CD4-positive, alpha-beta T cell treated with Interleukin-2 at 100 ng/mL for 4 hours (primary cell): Measurements from ENCODE around the gene GABBR1.

Experiments
- DNase-seq: peaks from one replicate; pipeline ENCODE4 v3.0.0-alpha.2; 2020; ENCODE audit warnings: low spot score

GABBR1 gene

DNA sequence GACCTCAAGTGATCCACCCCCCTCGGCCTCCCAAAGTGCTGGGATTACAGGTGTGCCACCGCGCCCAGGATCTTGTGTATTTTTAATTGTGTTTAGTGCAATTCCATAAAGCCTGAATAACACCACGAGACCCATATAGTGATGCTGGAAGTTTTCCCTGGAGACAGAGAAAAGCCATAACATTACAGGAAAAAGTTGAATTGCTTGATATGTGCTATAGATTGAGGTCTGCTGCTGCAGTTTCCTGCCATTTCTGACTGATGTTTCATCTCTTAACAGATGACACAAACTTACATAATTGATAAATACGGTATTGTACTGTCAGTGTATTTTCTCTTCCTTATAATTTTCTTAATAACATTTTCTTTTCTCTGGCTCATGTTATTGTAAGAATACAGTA, 66.1 kb downstream of the GABBR1 start:
- DNase-seq, result no peak

DNA sequence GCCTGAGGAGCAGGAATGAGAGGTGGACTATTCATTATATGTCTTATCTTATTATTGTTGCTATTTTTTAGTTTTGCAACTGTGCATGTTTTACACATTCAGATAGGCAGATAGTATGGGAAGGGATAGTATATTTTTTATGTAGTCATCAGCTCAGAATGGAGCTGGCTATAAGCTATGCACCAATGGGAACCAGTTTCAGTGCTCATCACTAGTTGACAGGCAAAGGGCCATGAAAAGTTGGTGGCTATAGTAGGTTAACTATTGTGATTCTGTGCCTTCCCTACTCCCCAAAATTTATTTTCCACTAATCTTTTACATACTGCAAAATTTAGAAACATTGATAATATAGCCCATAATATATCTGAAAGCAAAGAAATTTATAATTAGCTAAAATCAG, 68.1 kb downstream of the GABBR1 start:
- no peak for DNase-seq

DNA sequence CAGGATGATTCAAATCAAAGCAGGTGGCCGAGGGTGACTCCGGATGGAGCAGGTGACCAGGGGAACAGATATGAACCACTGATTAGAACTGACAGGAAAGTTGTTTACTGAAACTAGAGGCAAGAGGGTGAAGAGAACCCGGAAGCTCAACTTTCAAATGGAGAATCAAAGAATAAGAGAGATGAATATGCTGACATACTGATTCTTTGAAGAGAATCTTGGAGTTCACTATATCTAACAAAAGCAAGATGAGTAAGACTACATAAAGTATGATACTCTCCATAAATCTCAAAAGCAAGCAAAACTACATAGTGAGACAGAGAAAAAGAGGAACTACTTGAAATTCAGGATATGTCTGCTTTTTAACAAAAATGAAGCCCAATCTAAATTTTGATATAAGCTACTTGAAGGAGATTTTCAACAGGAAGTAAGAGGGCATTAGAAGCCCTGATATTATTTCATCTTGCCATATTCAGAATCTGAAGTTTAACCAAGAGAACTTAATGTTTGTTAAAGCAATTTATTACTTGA, 69.5 kb downstream of the GABBR1 start:
- DNase-seq, result no peak

DNA sequence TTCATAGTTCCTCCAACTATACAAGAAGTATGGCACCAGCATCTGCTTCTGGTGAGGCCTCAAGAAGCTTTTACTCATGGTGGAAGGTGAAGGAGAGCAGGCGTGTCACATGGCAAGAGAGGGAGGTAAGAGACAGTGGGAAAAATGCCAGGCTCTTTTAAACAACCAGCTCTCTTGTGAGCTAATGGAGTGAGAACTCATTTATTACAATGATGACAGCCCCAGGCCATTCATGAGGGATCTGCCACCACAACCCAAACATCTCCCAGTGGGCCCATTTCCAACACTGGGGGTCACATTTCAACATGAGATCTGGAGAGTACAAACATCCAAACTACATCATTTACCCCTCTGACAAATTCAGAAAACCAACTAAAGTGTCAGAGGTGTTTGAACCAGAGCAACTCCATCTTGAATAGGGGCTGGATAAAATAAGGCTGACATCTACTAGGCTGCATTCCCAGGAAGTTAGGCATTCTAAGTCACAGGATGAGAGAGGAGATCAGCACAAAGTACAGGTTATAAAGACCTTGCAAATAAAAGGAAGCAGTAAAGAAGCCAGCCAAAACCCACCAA, 71.3 kb downstream of the GABBR1 start:
- DNase-seq, result no peak

DNA sequence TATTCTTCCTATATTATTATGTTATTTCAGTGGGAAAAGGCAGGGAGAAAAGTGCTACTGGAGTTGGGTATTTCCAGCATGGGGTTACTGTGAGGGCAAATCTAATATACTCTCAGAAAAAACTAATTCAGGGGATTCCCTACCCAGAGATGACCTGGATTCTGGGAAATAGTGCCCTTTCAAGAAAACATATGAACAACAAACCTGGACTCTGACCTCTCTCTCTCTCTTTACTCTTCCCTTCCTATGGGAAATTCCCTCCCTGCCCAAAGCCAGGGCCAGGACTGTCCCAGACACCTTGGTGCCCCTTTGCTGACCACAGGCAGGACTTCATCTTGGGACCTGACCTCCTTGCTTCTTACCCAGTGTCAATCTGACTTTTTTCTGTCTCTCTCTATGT, 71.9 kb downstream of the GABBR1 start:
- no peak for DNase-seq

DNA sequence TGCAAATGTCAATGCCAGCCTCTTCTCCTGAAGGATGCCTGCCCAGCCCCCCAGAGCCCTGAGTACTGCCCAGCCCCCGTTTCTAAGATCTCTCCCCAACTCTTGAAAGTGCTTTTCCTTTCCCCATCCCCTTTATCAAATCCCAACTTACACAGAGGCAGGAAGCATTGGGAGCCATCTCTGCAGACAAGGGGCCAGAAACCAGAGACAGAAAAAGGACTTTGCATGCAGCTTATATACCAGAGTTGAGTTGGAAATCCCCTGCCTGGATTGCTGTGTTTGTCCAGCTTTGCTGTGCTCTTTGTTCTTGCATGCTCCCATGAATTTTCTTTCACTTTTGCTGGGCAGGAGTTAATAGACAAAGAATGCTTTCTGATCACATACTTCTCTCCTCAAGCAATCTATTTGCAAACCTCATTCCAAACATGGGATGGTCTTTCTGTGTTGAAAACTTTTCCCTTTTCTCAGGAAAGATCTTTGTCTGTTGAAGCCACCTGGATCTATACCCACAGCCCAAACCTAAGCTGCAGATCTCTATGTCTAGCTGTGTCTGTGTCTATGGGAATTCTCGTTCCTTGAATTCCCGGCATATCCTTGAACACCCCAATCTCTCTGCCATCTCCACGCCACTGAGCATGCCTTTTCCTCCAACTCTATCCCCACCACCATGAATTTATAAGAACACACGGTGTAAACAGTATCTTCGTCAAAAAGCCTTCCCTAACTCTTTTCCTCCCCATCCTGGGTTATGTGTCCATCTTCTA, 73.3 kb downstream of the GABBR1 start, which contains the start of gene UBD:
Gene UBD (minus strand): TSS at position 209 of the 764 bp plus-strand sequence. CDS start 31 bp downstream, at position 178.
- no peak for DNase-seq

DNA sequence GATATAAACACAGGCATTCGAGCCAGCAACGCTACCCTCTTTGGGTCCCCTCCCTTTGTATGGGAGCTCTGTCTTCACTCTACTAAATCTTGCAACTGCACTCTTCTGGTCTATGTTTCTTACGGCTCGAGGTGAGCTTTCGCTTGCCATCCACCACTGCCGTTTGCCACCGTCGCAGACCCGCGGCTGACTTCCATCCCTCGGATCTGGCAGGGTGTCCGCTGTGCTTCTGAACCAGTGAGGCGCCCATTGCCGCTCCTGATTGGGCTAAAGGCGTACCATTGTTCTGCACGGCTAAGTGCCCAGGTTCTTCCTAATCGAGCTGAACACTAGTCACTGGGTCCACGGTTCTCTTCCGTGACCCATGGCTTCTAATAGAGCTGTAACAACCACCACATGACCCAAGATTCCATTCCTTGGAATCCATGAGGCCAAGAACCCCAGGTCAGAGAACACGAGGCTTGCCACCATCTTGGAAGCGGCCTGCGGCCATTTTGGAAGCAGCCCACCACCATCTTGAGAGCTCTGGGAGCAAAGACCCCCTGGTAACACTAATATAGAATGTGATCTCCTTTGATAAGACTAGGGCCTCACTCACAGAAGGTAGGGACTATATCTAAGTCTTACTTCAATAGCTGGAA, 74.4 kb downstream of the GABBR1 start:
- DNase-seq, result no peak

DNA sequence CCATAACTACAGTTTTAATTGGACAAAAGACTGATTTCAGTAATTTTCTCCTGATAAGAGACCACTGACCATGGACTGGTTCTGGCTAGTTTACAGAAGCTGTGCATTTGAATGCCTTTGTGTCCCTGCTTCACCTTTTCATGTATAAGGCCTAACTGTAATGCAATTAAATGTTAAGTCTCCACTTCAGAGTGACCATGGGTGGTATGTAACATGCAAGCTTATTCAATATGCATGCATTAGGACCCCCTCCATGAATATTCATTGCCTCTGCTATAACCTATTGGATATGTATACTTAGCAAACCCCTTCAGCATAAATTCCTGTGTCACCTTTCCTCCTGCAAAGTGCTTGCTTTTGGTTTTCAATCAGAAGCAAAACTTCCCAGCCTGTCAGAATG, 75.7 kb downstream of the GABBR1 start:
- no peak for DNase-seq

DNA sequence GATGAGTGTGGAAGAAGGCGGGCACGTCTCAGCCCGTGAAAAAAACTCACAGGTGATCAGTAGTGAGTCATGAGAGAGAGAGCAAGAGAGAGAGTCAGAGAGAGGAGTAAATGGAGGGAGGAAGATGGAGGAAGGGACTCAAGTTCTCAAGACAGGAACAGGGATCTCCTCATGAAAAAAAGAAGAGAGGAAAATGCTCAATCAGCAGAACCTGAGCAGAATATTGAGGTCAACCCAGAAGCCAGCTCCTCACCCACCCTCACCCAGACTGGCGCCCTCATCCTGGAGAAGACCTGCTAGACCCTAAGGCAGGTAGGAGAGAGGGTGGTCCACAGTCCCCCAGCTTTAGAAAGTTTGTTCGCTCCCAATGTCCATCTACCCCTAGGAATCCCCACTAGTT, 78.2 kb downstream of the GABBR1 start:
- DNase-seq, result no peak

DNA sequence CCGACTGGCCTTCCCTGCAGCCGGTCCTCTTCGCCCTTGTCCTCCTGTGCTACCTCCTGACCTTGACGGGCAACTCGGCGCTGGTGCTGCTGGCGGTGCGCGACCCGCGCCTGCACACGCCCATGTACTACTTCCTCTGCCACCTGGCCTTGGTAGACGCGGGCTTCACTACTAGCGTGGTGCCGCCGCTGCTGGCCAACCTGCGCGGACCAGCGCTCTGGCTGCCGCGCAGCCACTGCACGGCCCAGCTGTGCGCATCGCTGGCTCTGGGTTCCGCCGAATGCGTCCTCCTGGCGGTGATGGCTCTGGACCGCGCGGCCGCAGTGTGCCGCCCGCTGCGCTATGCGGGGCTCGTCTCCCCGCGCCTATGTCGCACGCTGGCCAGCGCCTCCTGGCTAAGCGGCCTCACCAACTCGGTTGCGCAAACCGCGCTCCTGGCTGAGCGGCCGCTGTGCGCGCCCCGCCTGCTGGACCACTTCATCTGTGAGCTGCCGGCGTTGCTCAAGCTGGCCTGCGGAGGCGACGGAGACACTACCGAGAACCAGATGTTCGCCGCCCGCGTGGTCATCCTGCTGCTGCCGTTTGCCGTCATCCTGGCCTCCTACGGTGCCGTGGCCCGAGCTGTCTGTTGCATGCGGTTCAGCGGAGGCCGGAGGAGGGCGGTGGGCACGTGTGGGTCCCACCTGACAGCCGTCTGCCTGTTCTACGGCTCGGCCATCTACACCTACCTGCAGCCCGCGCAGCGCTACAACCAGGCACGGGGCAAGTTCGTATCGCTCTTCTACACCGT, 79.5 kb downstream of the GABBR1 start:
- no peak for DNase-seq

DNA sequence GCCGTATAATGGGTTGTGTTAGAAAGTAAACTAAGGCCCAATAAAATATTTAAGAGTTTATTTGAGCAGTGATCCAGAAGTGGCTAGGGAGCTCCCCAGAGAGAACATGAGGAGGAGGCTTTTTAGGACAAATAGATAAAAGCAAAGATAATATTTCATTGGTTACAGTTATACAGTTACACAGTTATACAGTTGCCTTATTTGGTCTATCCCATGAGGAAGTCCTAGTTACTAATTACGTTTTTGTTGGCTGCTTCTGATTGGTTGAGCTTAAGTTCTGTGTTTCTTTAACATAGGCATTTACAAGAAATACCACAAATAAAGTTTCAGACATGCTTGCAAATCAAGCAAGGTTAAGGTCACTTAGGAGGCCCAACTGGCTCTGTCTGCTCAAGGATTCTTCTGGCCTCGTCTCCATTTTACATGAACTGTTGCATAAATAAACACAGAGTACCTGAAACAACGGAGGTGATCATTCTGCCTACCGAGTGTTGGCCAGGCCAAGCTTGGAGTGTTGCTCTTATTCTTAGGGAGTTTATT, 80.4 kb downstream of the GABBR1 start:
- DNase-seq, result peak; percentile 79

DNA sequence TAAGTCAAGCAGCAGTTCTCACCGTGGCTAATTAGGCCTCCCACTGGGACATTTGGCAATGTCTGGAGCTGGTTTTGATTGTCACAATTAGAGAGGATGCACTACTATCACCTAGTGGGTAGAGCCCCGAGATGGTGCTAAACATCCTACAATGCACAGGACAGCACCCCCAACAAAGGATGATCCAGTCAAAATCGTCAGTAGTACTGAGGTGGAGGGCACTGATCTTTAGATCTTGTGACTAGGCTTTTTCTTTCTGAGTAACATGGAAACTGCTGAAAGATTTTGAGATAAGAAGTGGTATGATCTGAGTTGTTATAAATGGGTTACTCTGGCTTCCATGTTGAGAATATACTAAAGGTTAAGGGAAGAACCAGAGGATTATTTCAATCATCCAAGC, 85.4 kb downstream of the GABBR1 start:
- no peak for DNase-seq

DNA sequence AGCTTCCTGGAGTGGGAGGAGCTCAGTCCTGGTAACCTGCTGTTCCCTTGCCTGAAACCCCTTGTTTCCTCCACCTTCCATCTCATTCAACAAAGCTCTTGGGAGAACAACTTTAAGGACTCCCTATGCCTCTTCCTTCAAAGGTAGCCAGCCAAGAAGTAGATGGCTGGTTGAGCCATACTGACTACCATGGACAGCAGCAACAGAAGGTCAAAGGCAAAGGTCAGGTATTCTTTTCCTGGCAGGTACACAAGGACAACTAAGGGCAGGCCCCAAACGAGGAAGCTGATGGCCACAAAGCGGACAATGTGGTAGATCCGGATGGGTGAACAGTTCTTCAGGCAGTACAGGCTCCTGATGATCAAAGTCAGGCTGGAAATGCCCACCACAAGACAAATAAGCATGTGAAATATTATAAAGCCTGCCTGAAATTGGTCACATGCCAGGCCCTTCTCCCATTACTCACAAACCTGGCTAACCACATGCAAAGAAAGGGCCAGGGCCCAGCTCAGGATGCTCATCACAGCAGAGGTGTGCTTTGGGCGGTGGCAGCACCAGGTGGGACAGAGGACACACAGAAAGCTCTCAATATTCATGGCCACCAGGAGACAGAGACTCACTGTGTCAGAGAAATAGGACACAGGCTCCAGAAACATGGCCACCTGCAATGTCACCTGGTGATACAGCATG, 95.1 kb downstream of the GABBR1 start:
- no peak for DNase-seq

DNA sequence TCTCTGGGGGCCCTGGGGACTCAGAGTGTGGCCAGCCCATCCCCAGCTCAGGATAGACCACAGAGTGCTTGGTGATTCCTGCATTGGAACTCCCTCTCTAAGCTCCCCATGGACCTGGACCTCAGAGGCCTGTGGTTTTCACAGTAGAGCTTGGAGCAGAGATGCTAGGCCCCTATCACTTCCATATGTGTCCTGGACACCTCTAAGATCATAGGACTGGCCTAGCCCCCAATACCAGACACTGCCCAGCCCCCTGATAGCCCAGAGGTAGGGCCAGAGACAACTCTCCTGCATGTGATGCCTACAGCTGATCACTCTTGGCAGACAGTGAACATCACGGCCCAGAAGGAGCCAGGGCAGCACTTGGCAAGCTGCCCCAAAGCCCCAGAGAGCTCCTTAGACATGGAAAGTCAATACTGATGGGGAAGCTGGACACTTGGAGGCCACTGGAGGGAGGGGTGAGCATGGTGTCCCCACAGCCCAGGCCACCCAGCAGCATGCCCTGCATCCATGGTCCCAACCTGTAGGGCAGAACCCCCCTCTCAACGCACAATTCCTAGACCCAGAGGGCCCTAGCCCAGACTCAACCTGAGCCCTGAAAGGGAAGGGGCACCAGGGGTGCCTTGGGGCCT, 100.5 kb downstream of the GABBR1 start:
- no peak for DNase-seq

DNA sequence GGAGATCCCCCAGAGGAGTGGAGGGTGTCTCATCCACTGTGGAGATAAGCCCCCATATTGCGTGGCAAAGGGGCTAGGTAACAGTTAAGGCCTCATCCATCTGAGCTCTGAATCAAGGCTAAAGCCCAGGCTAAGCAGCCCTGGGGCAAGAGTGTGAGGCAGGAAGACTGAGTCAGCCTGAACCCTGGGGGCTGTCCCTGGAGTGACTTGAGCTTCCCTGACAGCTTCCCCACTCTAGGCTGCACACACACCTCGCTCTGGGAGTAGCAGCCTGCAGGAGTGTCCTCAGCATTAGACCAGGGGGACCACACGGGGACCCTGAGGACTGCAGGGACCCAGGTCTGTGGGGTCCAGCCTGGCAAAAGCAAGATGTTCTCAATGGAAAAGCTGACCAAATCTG, 101.3 kb downstream of the GABBR1 start:
- DNase-seq, result no peak

DNA sequence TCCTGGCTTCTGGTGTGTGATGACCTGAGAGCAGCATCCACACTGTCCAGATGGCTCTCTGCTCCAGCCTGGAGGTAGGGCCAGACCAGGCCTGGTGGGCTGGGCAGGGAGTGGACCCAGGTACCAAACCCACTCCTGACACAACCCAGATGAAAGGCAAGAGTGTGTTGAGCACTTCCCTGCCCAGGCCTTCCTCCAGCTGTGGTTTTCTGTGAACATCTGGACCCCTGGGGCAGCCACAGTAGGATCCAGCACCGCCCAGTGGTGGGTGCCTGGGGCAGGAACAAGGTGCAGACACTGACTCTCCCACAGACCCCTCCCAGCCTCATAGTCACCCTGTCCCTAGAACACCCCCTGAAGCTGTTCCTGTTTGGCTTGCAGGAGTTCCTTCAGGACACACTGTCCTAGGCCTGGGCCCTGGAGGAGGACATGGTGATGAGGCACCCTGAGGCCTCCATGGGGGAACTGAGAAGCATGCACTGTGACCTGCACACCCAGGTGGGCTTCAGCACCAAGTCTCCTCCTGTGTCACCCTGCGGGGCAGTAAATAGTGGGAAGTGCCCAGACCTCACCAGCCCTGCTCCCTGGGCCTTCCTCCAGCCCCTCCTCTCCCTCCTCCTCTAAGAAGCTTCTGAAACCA, 102.2 kb downstream of the GABBR1 start:
- no peak for DNase-seq

DNA sequence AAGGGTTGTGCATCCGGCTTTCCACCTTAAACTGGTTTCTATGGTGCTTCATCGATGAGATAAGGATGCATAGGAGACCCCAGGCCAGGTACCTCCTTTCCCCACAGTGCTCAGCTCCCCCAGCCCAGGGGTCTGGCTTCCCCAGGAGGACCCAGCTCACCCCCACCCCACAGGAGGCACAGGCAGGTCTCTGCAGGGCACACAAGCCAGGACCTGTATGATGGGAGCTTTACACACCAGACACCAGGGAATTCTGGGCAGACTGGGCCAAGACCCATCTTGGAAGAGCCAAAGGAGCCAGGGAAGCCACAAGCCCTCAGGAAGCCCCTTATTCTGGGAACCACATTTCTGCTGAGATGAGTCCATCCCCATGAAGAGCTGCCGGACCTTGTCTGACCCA, 103.0 kb downstream of the GABBR1 start:
- DNase-seq, result no peak

DNA sequence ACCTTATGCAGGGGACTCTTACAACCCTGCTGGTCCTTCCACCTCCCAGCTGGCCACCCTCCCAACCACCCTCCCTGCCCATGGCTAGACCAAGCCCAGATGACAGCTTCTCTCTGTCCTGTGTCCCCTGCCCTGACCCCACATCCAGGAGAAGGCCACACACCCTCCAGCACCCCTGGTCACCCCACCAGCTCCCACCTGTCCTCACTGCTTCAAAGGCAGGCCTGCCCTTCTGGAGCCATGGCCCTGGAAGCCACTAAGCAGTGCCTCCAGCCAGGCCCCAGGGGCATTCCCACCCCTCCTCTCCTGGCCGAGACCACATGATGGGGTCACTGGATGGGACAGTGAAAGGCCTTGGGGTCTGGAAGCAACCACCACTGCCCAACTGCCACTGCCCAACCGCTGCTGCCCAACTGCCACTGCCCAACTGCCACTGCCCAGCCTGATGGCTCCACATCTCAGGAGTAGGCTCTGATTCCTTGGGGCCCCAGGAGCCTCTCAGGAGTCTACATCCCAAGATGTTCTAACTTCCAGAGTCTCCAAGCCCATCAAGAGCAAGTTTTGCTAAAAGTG, 103.9 kb downstream of the GABBR1 start:
- DNase-seq, result no peak

DNA sequence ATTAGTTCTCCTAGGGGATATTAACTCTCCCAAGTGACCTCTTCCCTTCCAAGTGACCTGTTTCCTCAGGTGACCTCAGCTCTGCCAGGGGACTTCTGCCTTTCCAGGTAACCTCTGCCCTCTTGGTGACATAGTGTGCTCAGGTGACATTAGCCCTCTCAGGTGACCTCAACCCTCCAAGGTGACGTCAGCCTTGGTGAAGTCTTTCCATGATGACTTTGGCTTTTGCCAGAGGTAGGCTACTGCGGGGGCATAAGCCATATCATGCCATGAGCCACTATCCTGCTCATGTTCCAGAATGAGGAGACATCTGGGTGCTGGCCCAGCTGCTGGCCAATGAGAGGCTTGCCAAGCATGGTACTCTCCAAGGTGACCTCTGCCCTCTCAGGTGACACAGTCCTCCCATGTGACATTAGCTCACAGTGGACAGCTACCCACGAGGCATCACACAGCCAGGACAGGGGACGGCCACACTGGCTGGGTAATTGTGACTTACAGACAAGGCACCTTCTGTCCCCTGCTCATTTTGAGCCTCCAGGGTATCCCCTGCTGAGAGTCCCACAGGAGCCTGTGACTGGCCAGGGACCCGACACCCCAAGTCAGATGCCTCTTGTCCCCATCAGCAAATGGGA, 104.6 kb downstream of the GABBR1 start:
- no peak for DNase-seq

DNA sequence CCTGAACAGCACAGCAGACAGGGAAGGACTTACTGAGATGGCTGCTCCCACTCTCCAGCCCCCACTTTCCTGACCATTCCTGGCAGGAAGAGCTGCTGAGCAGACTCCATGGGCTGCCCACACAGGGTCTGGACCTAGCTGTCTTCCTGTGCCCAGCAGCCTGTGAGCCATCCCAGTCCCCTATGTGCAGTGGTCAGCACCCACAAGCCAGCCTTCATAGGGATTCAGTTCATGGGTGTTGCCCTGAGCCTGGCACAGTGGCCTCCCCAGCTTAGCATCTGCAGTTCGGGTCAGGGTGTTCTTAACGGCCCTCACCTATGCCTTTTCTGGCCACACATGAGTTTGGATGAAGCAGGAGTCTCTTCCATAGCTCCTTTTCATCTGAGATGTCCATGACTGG, 105.4 kb downstream of the GABBR1 start:
- no peak for DNase-seq
